Stimulated activated CD8-positive, alpha-beta memory T cell treated with anti-CD3 and anti-CD28 coated beads, Interleukin-15, amount 100 ng/mL, for 4 hours (primary cell): ENCODE data around the gene STX1A.

ENCODE experiments used
- DNase-seq, 2 donors: peaks; one replicate each; pipeline ENCODE4 v3.0.0-alpha.2; 2020; ENCODE audit warnings: low read depth in 2 of 2

The STX1A gene

GRCh38 chr7:73707045-73707631, 12.3 kb downstream of the STX1A start:
- DNase-seq: no peak

DNA sequence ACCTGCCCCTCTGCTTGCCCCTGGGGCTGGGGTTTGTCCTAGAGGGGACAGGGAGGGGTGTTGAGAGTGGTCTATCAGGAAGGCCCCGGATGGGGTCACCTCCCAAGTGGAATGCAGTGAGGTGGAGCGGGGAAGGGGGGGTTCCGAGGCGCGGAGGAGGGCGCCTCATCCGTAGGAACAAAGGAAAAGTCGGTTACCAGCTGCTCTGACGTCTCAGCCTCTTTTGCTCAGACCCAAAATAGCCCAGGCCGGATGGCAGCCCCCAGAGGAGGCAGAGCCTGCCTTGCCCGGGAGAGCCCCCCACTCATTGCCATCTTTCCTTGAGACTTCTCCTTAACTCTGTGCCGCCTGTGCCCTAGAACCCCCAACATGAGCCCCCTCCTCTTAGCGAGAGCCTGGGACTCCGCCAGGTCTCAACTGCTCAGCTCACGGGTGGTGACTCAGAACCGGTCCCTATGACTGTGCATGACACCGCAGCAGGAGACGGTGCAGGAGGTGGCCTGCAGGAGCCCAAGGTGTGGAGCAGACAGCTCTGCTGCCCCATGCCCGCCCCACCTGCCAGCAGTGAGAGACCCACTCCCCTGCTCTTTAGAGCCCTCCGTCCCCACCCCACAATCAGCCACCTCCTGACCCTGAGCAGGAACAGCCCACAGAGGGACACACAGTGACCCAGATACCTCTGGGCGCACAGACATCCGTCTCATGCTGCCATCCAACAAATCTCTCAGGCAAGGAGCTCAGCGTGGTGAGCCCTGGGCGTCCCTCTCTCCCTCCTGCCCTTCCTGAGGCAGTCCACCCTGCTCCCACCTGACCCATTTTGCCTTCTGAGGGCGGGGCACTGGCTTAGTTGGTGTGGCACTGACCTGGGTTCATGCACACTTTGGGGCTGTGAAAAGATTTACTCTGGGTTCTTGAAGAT, 13.1 kb downstream of the STX1A start:
- DNase-seq: no peak

DNA sequence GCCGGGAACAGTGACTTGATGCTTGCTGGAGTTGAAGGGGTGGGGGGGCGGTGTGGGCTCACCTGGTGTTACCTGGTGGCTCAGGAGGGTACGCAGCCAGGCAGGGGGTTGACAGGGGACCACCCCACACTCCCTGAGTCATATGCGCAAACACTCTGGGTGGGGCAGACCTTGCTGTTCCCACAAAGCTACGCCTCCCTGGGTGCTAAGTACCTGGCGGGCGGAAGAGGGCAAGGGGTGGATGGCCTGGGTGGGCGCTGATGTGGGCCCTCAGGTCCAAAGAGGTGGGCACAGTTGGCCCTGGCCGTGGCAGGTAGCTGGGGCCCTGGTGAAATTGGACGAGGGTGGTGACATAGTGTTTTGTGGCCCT, 13.9 kb downstream of the STX1A start:
- no peak for DNase-seq

DNA sequence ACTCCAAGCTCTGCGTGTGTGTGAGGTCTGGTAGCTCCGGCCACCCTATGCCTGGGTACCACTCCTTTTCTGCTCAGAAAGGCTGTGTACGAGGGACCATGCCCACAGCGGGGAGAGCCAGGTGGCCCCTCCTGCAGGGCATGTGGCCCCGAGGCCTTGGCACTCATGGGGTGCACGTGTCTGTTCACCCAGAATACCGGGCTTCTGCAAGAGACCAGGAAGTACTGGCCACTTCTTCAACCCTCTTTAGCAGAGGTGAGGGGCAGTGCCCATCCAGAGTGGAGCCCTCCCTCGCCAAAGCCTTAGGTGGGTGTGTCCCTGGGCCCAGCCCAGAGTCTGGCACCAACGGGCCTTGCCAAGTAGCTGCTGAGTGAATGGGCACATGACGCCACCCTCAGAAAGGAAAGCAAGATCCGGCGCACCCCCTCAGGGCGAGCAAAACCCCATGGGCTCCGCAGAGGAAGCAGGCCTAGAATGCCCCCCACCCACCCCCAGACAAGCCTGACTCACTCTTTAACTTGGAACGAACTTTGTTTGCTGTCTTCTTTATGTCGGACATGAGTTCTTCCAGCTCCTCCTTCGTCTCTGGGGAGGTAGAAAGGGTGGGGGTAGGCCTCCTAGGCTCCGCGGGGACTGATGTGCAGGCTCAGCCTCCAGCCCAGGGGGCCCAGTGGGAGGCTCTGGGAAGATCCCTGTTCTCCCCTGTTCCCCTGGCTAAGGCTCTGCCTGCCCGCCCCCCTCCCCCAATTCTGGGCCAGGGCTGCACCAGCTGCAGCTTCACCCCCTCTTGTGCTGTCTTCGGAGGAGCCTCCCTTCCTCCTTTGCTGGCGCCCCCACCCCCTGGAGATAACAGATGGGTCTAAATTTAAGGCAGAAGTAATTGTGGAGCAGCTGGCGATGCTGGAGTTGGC, 14.6 kb downstream of the STX1A start:
- no peak for DNase-seq

- DNase-seq: no peak
Observed at GRCh38 chr7:73703757-73704639, 15.5 kb downstream of the STX1A start.

DNA sequence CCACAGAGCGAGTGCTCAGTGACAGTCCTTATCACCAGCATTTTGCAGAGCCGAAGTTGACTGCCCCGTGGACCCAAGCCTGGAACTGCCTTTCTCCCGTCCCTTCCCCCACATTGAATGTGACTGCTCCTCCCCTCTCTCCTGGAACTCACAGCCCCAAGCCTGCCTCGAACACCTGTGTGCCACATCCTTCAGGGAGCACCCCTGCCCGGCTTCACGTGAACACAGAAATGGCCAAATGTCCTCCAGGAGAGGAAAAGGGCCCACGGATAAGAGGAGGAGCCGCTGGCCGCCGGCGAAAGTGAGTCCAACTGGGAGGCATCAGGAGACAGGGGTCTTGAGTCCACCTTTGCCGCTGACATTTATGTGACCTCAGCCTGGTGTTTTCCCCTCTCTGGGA, 16.2 kb downstream of the STX1A start:
- no peak for DNase-seq

DNA sequence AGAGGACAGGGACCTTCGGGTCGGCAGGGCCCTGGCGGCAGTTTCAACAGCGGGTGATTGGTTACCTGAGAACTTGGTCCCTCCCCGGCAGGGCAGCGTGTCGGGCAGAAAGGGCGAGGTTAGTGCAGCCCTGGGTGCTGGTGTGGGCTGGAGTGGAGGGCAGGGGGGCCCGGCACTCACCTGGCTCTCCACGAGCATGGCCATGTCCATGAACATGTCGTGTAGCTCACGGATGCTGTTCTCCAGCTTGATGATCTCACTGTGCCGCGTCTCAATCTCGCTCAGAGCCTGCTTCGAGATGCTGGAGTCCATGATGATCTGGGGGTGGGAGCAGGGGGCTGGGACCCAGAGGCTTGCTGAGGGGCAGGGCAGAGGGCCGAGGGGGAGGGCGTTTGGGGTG, 16.8 kb downstream of the STX1A start:
- DNase-seq: no peak

GRCh38 chr7:73702226-73702625, 17.2 kb downstream of the STX1A start:
- no peak for DNase-seq

GRCh38 chr7:73701357-73701995, 18.0 kb downstream of the STX1A start:
- no peak for DNase-seq

GRCh38 chr7:73700581-73701134, 18.8 kb downstream of the STX1A start:
- DNase-seq: no peak

GRCh38 chr7:73700069-73700423, 19.4 kb downstream of the STX1A start:
- DNase-seq: no peak

DNA sequence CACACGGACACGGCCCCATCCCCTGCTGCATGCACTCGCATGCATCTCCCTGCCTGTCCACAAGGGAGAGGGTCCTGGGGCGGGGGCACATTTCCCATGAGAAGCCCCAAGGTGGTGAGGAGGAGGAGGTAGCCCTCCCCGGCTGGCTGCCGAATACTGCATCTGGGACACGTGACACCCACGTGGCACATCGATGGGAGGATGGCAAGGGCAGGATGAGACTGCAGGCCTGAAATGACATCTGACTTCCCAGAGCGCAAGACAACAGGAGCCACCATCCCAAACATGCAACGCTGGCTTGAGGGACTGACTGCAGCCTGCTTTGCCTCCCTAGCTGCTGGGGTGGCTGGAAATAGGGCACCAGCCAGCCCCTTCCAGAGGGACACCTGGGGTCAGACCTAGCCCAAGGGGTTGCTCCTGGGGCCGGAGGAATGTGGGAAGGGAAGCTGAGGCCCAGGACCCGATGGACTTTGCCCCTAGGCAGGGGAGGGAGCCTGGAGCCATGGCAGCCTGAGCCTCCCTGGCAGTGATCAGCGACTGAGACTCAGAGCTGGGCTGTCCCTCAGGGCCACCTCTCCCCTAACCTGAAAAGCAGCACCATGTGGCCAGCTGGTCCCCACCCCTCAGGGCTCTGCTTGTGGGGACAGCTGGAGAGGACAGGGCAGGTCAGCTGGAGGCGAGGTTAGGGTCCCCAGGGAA, 19.9 kb downstream of the STX1A start:
- DNase-seq: no peak

DNA sequence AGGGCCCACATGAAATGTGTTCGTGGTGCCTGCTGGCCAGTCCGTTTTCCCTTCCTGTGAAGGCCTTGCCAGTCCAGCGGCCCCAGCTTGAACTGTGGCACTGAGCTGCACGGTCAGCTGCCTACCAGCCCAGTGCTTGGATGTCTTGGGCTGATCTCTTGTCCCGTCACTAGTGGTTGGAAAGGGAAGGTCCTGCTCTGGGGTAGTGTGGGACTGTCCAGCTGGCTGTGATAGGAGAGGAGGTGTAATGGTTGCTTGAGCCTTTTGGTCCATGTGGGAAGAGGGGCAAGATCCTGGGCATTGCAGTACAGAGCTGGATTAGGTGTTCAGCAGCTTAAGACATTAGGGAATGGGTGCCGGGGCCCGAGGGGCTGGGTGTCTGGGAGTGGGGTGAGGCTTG, 21.1 kb downstream of the STX1A start:
- DNase-seq: no peak

DNA sequence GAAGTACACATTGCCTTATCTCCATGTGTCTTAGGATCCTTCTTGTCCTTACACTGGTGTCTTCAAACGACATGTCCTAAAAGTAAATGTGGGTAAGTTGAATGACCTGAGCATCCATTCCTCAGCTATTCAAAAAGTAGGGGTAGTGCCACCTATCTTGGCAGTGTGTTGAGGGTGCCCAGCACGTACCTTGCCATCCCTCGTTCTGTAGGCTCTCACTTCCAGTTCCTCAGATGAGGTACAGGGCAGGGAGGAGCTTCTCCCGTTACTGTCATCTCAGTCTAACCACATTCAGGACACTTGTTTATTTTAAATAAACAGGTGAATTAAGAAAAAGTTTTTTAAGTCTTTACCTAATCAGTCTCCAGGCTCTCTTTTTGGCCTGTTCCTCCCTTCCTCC, 23.1 kb downstream of the STX1A start:
- no peak for DNase-seq

- DNase-seq: no peak
Observed at GRCh38 chr7:73690646-73691045, 28.8 kb downstream of the STX1A start.

- DNase-seq: no peak
Observed at GRCh38 chr7:73688288-73688687, 31.2 kb downstream of the STX1A start.

DNA sequence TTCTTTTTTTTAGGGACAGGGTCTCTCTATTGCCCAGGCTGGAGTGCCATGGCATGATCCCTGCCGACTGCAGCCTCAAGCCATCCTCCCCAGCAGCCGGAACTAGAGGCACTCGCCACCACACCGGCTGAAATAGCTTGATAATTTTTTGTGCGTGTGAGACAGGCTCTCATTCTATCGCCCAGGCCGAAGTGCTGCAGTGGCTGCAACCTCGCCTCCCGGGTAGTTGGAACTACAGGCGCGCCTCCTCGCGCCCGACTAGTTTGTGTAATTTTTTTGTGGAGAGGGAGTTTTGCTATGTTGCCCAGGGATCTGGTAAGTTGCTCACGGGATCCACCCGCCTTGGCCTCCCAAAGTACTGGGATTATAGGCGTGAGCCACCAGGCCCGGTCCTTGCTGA, 34.2 kb downstream of the STX1A start:
- DNase-seq: no peak

GRCh38 chr7:73683788-73684693, 35.4 kb downstream of the STX1A start:
- no peak for DNase-seq
